ENCODE results near the gene KDM4C. TPM values are rescaled to one million over a fixed set of nuclear protein-coding genes. Genes with fewer than 3 reads are reported as not detected.
"Not testable (repeated sequence)": the region's sequence is repeated elsewhere in the genome, so short reads cannot be mapped to it uniquely, and the experiment has no call there.

The KDM4C gene
- total and polyA plus RNA-seq, 2 of the 4 experiments (the other 2 are of a cell fraction): 11.8 to 23.8 TPM

- H3K4ac ChIP-seq (ENCODE audit: low read depth, low read length): no peak overlapping the region
- WGBS, 2 experiments (ENCODE audit: extremely low coverage in 2 of 2, insufficient read length in 1 of 2): no CpG with 5 or more reads among the region's 1 CpG
- H3K4me3 ChIP-seq (ENCODE audit: insufficient read depth, low read depth, low read length): no peak overlapping the region
- H2BK120ac ChIP-seq (ENCODE audit: low read depth, low read length): no peak overlapping the region
- ATAC-seq (ENCODE audit: low read depth) (peak; percentile 63; the same call in 1 of the 2 replicates), DNase-seq (peak; percentile 25)
- no peaks in the 10 kb centered on the region for H4K20me1 ChIP-seq (ENCODE audit: insufficient read depth, low read length)
- no peak overlapping the region for H2AK5ac ChIP-seq (ENCODE audit: low read depth, low read length)
- H3K4me1 ChIP-seq (ENCODE audit: control insufficient read depth, insufficient read depth, low read length): no peaks in the 10 kb centered on the region
- no peak overlapping the region for H3K14ac ChIP-seq (replicated peaks; ENCODE audit: low read depth, low read length)
- no peaks in the 10 kb centered on the region for H3K9me1 ChIP-seq (ENCODE audit: insufficient read depth, low read length)
- H3K27ac ChIP-seq (ENCODE audit: insufficient read depth, low read length): no peak overlapping the region
- H3K4me2 ChIP-seq (ENCODE audit: low read depth, low read length): no peak overlapping the region
- ChIA-PET POLR2A (ENCODE audit: unreplicated experiment) (interaction anchor here (0.5 kb wide), 1 partner anchor 28 kb away, joined by 3 read pairs; no protein-coding TSS in a partner anchor), CTCF (interaction anchor here (0.6 to 1.3 kb wide), 4 partner anchors 9 to 42 kb away, joined by 3 to 7 read pairs (median 3); partner anchors contain the start of gene KDM4C)
- H2AFZ ChIP-seq (replicated peaks; ENCODE audit: low read length, poor library complexity): no peak overlapping the region
- intact Hi-C loops (cut with micrococcal nuclease): loop anchor here (2.0 kb wide), 1 partner anchor 154 kb away; no protein-coding TSS in a partner anchor
- no peak overlapping the region for H4K91ac ChIP-seq (ENCODE audit: insufficient read depth, low read depth, low read length)
- H3K18ac ChIP-seq (ENCODE audit: low read depth, low read length): no peak overlapping the region
- H3K79me1 ChIP-seq (ENCODE audit: low read depth in 1 of 2, low read length in 2 of 2): no peaks in the 10 kb centered on the region
- H4K5ac ChIP-seq (ENCODE audit: low read depth, low read length): no peak overlapping the region
- TF ChIP-seq, protein P1, sequence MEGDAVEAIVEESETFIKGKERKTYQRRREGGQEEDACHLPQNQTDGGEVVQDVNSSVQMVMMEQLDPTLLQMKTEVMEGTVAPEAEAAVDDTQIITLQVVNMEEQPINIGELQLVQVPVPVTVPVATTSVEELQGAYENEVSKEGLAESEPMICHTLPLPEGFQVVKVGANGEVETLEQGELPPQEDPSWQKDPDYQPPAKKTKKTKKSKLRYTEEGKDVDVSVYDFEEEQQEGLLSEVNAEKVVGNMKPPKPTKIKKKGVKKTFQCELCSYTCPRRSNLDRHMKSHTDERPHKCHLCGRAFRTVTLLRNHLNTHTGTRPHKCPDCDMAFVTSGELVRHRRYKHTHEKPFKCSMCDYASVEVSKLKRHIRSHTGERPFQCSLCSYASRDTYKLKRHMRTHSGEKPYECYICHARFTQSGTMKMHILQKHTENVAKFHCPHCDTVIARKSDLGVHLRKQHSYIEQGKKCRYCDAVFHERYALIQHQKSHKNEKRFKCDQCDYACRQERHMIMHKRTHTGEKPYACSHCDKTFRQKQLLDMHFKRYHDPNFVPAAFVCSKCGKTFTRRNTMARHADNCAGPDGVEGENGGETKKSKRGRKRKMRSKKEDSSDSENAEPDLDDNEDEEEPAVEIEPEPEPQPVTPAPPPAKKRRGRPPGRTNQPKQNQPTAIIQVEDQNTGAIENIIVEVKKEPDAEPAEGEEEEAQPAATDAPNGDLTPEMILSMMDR (conservative IDR thresholded peaks at IDR 0.05; ENCODE audit: low read depth, low read length): peak; percentile 44
- TF ChIP-seq NFE2L2 (IDR thresholded peaks at IDR 0.05; ENCODE audit: low read depth, low read length) (no peak), MAFK (IDR thresholded peaks at IDR 0.05; ENCODE audit: low read depth, low read length) (no peak), MXI1 (IDR thresholded peaks at IDR 0.05; ENCODE audit: borderline replicate concordance, low read depth, low read length) (no peak), RAD21 (IDR thresholded peaks at IDR 0.05; ENCODE audit: low read length) (peak; percentile 37; the same call in 1 of the 2 replicates), SMC3 (IDR thresholded peaks at IDR 0.05; ENCODE audit: low read depth, low read length) (peak; percentile 31; the same call in 1 of the 2 replicates), RFX5 (IDR thresholded peaks at IDR 0.05; ENCODE audit: low read depth, low read length) (no peak)
- no peak overlapping the region for H4K8ac ChIP-seq (ENCODE audit: low read depth in 2 of 2, low read length in 2 of 2)
- no peak overlapping the region for H2BK5ac ChIP-seq (ENCODE audit: low read depth, low read length, poor library complexity, severe bottlenecking)
- no peak overlapping the region for H2BK20ac ChIP-seq (ENCODE audit: low read depth, low read length)
- no peaks in the 10 kb centered on the region for H3K9me3 ChIP-seq (ENCODE audit: control insufficient read depth, insufficient read depth, low read length)
- no peak overlapping the region for H3K9ac ChIP-seq (ENCODE audit: low read depth, low read length)
- H2AK9ac ChIP-seq (replicated peaks; ENCODE audit: low read depth, low read length, poor library complexity): no peak overlapping the region
- no peaks in the 10 kb centered on the region for H3K36me3 ChIP-seq (ENCODE audit: control insufficient read depth, insufficient read depth, low read length)
- in situ Hi-C loops (cut with MboI; ENCODE audit: low sequenced_read_pairs): loop anchor here (10.0 kb wide), 1 partner anchor 154 kb away; no protein-coding TSS in a partner anchor
- BruUV-seq (replicated peaks): no TSS peak
- H3K23ac ChIP-seq (ENCODE audit: low read depth, low read length): no peak overlapping the region
- H2BK15ac ChIP-seq (ENCODE audit: low read depth, low read length): no peak overlapping the region
- peaks cover 2% of the 10 kb centered on the region; the same call in 1 of the 2 replicates for H3K27me3 ChIP-seq (ENCODE audit: control insufficient read depth, insufficient read depth, low read length)
- dilution Hi-C loops (cut with HindIII; ENCODE audit: low sequenced_read_pairs, unreplicated experiment): no loop called here
- H3K56ac ChIP-seq (ENCODE audit: extremely low read depth, insufficient read depth, low read length): no peak overlapping the region
These were observed 18.6 kb upstream of the KDM4C start for GRCh38 chr9:6739218-6739617.

DNA sequence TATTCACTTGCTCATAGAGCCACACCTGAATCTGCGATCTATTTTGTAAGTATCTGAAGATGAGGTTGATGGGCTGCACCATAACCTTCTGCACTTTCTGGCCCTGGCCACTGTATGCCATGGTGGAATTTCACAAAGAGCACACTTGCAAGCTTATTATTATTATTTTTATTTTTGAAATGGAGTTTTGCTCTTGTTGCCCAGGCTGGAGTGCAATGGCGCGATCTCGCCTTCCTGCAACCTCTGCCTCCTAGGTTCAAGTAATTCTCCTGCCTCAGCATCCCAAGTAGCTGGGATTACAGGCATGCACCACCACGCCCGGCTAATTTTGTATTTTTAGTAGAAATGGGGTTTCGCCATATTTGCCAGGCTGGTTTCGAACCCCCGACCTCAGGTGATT, 8.9 kb upstream of the KDM4C start:
- ATAC-seq (ENCODE audit: low read depth); CTCF ChIA-PET; DNase-seq; in situ Hi-C loops (cut with MboI; ENCODE audit: low sequenced_read_pairs); H3K14ac ChIP-seq (replicated peaks; ENCODE audit: low read depth, low read length); H2AK9ac ChIP-seq (replicated peaks; ENCODE audit: low read depth, low read length, poor library complexity); H4K5ac ChIP-seq (ENCODE audit: low read depth, low read length); H3K18ac ChIP-seq (ENCODE audit: low read depth, low read length); H3K4ac ChIP-seq (ENCODE audit: low read depth, low read length); H2BK120ac ChIP-seq (ENCODE audit: low read depth, low read length); H3K36me3 ChIP-seq (ENCODE audit: control insufficient read depth, insufficient read depth, low read length); H3K9me3 ChIP-seq (ENCODE audit: control insufficient read depth, insufficient read depth, low read length); POLR2A ChIA-PET (ENCODE audit: unreplicated experiment); dilution Hi-C loops (cut with HindIII; ENCODE audit: low sequenced_read_pairs, unreplicated experiment); BruUV-seq (replicated peaks); H3K27me3 ChIP-seq (ENCODE audit: control insufficient read depth, insufficient read depth, low read length); H4K91ac ChIP-seq (ENCODE audit: insufficient read depth, low read depth, low read length); H2AK5ac ChIP-seq (ENCODE audit: low read depth, low read length); H3K23ac ChIP-seq (ENCODE audit: low read depth, low read length); H3K56ac ChIP-seq (ENCODE audit: extremely low read depth, insufficient read depth, low read length); H2BK5ac ChIP-seq (ENCODE audit: low read depth, low read length, poor library complexity, severe bottlenecking); H4K8ac ChIP-seq (ENCODE audit: low read depth in 2 of 2, low read length in 2 of 2); H3K79me1 ChIP-seq (ENCODE audit: low read depth in 1 of 2, low read length in 2 of 2); H4K20me1 ChIP-seq (ENCODE audit: insufficient read depth, low read length); H3K9me1 ChIP-seq (ENCODE audit: insufficient read depth, low read length); H3K4me2 ChIP-seq (ENCODE audit: low read depth, low read length); H3K9ac ChIP-seq (ENCODE audit: low read depth, low read length); H2AFZ ChIP-seq (replicated peaks; ENCODE audit: low read length, poor library complexity); H3K4me1 ChIP-seq (ENCODE audit: control insufficient read depth, insufficient read depth, low read length); H2BK15ac ChIP-seq (ENCODE audit: low read depth, low read length); H3K4me3 ChIP-seq (ENCODE audit: insufficient read depth, low read depth, low read length); intact Hi-C loops (cut with micrococcal nuclease); H2BK20ac ChIP-seq (ENCODE audit: low read depth, low read length); H3K27ac ChIP-seq (ENCODE audit: insufficient read depth, low read length): not testable (repeated sequence)
- WGBS, 2 experiments (ENCODE audit: extremely low coverage in 2 of 2, insufficient read length in 1 of 2): no CpG with 5 or more reads among the region's 9 CpGs
